K562 (cell line): ENCODE measurements around the gene TMSB10. TPM values are rescaled to one million over a fixed set of nuclear protein-coding genes. Genes with fewer than 3 reads are reported as not detected.

Source experiments
- CBX1 ChIP-seq: sonication (generic); IDR thresholded peaks from 2 replicates; pipeline ENCODE4 v1.6.1; 2016; ENCODE audit warnings: antibody characterized with exemption, low read depth, mild to moderate bottlenecking
- CCNT2 ChIP-seq: IDR thresholded peaks from 2 replicates; pipeline ENCODE4 v1.6.1; 2011; ENCODE audit warnings: borderline replicate concordance, low read depth, mild to moderate bottlenecking, moderate library complexity, mixed read lengths, low read length; ENCODE audit not compliant: insufficient read length; ENCODE audit errors: extremely low read depth
- CHD2 ChIP-seq: IDR thresholded peaks from 2 replicates; pipeline ENCODE4 v1.6.1; 2011; ENCODE audit warnings: low read depth, low read length
- CREB3 ChIP-seq: fragments of 450-650 bp; conservative IDR thresholded peaks from 2 replicates; pipeline ENCODE4 v1.6.1; 2016; ENCODE audit warnings: missing genetic modification characterization, low read depth, mild to moderate bottlenecking, missing compliant biosample characterization, moderate library complexity
- CTCFL ChIP-seq: IDR thresholded peaks from 2 replicates; pipeline ENCODE4 v1.6.1; 2011; ENCODE audit warnings: borderline replicate concordance, low read depth, mild to moderate bottlenecking, moderate library complexity, low read length; ENCODE audit not compliant: insufficient read depth, poor library complexity, severe bottlenecking
- DACH1 ChIP-seq: fragments of 450-650 bp; IDR thresholded peaks from 2 replicates; pipeline ENCODE4 v1.6.1; 2018; ENCODE audit not compliant: partially characterized antibody
- DLX4 ChIP-seq: fragments of 250-450 bp; sonication (Bioruptor Pico); IDR thresholded peaks from 2 replicates; pipeline ENCODE4 v1.6.1; 2021; ENCODE audit warnings: mild to moderate bottlenecking
- ETV6 ChIP-seq, 3 experiments: fragments of 150-350 bp in 1 of 3; sonication (generic) in 1 of 3; formaldehyde crosslinking in 1 of 3; IDR thresholded peaks; 2 replicates each; pipeline versions ENCODE4 v1.6.1 to v1.8.0; 2014 to 2022; ENCODE audit warnings: borderline replicate concordance in 2 of 3, low read depth in 2 of 3, antibody characterized with exemption in 1 of 3, low read length in 1 of 3, mild to moderate bottlenecking in 1 of 3, missing genetic modification reagents in 1 of 3
- GTF3C2 ChIP-seq: IDR thresholded peaks from 3 replicates; pipeline ENCODE4 v1.6.1; 2011; ENCODE audit warnings: borderline replicate concordance, mild to moderate bottlenecking, moderate library complexity; ENCODE audit not compliant: insufficient read length; ENCODE audit errors: extremely low read depth
- MBD2 ChIP-seq: sonication (generic); IDR thresholded peaks from 2 replicates; pipeline ENCODE4 v1.6.1; 2016; ENCODE audit warnings: low read depth, borderline replicate concordance
- MED1 ChIP-seq: sonication (generic); formaldehyde crosslinking; IDR thresholded peaks from 2 replicates; pipeline ENCODE4 v1.8.1; 2023; ENCODE audit warnings: missing genetic modification reagents, borderline replicate concordance
- NR0B1 ChIP-seq: fragments of 450-650 bp; IDR thresholded peaks from one replicate; pipeline ENCODE4 v1.6.1; 2018; ENCODE audit warnings: mild to moderate bottlenecking, moderate library complexity; ENCODE audit not compliant: partially characterized antibody
- PTTG1 ChIP-seq: fragments of 450-650 bp; IDR thresholded peaks from 2 replicates; pipeline ENCODE4 v1.6.1; 2016; ENCODE audit warnings: low read depth, mild to moderate bottlenecking, missing genetic modification characterization, missing compliant biosample characterization
- TGIF2 ChIP-seq: sonication (generic); formaldehyde crosslinking; IDR thresholded peaks from 2 replicates; pipeline ENCODE4 v1.8.1; 2022; ENCODE audit warnings: mild to moderate bottlenecking, missing genetic modification reagents, moderate library complexity
- U2AF2 ChIP-seq: fragments of 200-400 bp; formaldehyde crosslinking; optimal IDR thresholded peaks from 2 replicates; pipeline ENCODE3; 2017; ENCODE audit warnings: low read depth, mild to moderate bottlenecking, low read length
- ZFPM2 ChIP-seq: fragments of 250-450 bp; sonication (Bioruptor Pico); IDR thresholded peaks from 2 replicates; pipeline ENCODE4 v1.5.1; 2022; ENCODE audit warnings: mild to moderate bottlenecking
- ZNF717 ChIP-seq: fragments of 250-450 bp; sonication (Bioruptor Pico); IDR thresholded peaks from 2 replicates; pipeline ENCODE4 v1.5.0; 2021
- polyA plus RNA-seq, 8 experiments: library from polyadenylated mRNA; depleted of rRNA in 4 of 8; stranded (reverse) in 5 of 8; unstranded in 3 of 8; fragments of >200 nt; fragmentation: Nextera tagmentation in 2 of 8; fragmentation: Illumina TruSeq in 1 of 8; extraction: Ambion mirVana in 2 of 8; extraction: Trizol in 1 of 8; gene quantifications; 2 replicates each; pipeline versions ENCODE4 v1.2.1 to v1.2.3, GENCODE V29; 2011 to 2014; ENCODE audit warnings: inconsistent platforms in 1 of 8, missing spikeins in 1 of 8
- total RNA-seq, 7 experiments: library from RNA; depleted of rRNA in 6 of 7; stranded (reverse); fragments of >200 nt in 6 of 7; fragmentation: Illumina TruSeq in 2 of 7; extraction: Trizol in 2 of 7; gene quantifications; 2 replicates each; pipeline versions ENCODE4 v1.2.1 to v1.2.3, GENCODE V29; 2011 to 2021; ENCODE audit warnings: low replicate concordance in 1 of 7

The TMSB10 gene
- total and polyA plus RNA-seq, 9 of the 15 experiments (the other 6 are each of a cell fraction or from before 2014, with no cell fraction given) = 382 to 2,226 (median 959) TPM

- no peak for TF ChIP-seq CTCFL
- no peak for TF ChIP-seq NR0B1
- TF ChIP-seq CHD2 = peak; percentile 89
- no peak for TF ChIP-seq DLX4
- TF ChIP-seq U2AF2 = no peak
- no peak for TF ChIP-seq ZFPM2
- TF ChIP-seq CREB3 (tag) = no peak
- no peak for TF ChIP-seq PTTG1 (tag)
- TF ChIP-seq MED1 (CRISPR knock-in tag) = no peak
- no peak for TF ChIP-seq TGIF2 (CRISPR knock-in tag)
- TF ChIP-seq ETV6 (IDR thresholded peaks at IDR 0.05; ENCODE audit: borderline replicate concordance in 1 of 2, low read depth in 2 of 2, low read length in 1 of 2) = 0 out of 4 replicates have a peak, but pooled peaks of 1 of the 2 experiments have one; percentile 59
- TF ChIP-seq ETV6 (CRISPR knock-in tag; IDR thresholded peaks at IDR 0.05; ENCODE audit: borderline replicate concordance) = no peak
- TF ChIP-seq MBD2 = peak; percentile 27; the same call in 1 of the 2 replicates
- TF ChIP-seq ZNF717 = no peak
- no peak for TF ChIP-seq DACH1
- no peak for TF ChIP-seq GTF3C2
- peak; percentile 92 for TF ChIP-seq CBX1
- TF ChIP-seq CCNT2 = peak; percentile 69
Measured at GRCh38 chr2:84905181-84906107, at the start of gene TMSB10 (continued).
